ENCODE results near the gene MAN1C1.
A peak's percentile ranks its signal among the peaks of the same experiment; 100 is the strongest.

MAN1C1 gene

GRCh38 chr1:25738499-25738898 is 121.9 kb downstream of the MAN1C1 start:
- no peak for DNase-seq (ENCODE audit: low read depth)
- TF ChIP-seq CTCF (IDR thresholded peaks at IDR 0.05; ENCODE audit: low read depth, low read length) (no peak), POLR2A (IDR thresholded peaks at IDR 0.05; ENCODE audit: extremely low read depth, insufficient read length) (no peak), MYC (IDR thresholded peaks at IDR 0.05; ENCODE audit: low read depth, low read length) (no peak), MAX (IDR thresholded peaks at IDR 0.05; ENCODE audit: low read depth, low read length) (no peak)

GRCh38 chr1:25739341-25739740 is 122.8 kb downstream of the MAN1C1 start:
- DNase-seq (ENCODE audit: low read depth) = no peak
- no peak for TF ChIP-seq MAX (IDR thresholded peaks at IDR 0.05; ENCODE audit: low read depth, low read length)
- no peak for TF ChIP-seq CTCF (IDR thresholded peaks at IDR 0.05; ENCODE audit: low read depth, low read length)
- no peak for TF ChIP-seq MYC (IDR thresholded peaks at IDR 0.05; ENCODE audit: low read depth, low read length)
- TF ChIP-seq POLR2A (IDR thresholded peaks at IDR 0.05; ENCODE audit: extremely low read depth, insufficient read length) = no peak
- H3K4me3 ChIP-seq (ENCODE audit: low read depth, low read length) = no peak overlapping the region

More at GRCh38 chr1:25738499-25738898, 121.9 kb downstream of the MAN1C1 start:
- no peak overlapping the region for H3K4me3 ChIP-seq (ENCODE audit: low read depth, low read length)

GRCh38 chr1:25740071-25740470 is 123.5 kb downstream of the MAN1C1 start:
- H3K4me3 ChIP-seq (ENCODE audit: low read depth, low read length) = no peak overlapping the region
- TF ChIP-seq CTCF (IDR thresholded peaks at IDR 0.05; ENCODE audit: low read depth, low read length) (no peak), MAX (IDR thresholded peaks at IDR 0.05; ENCODE audit: low read depth, low read length) (no peak), MYC (IDR thresholded peaks at IDR 0.05; ENCODE audit: low read depth, low read length) (no peak), POLR2A (IDR thresholded peaks at IDR 0.05; ENCODE audit: extremely low read depth, insufficient read length) (no peak)
- no peak for DNase-seq (ENCODE audit: low read depth)

- H3K4me3 ChIP-seq (ENCODE audit: low read depth, low read length) = no peak overlapping the region
- no peak for DNase-seq (ENCODE audit: low read depth)
- TF ChIP-seq POLR2A (IDR thresholded peaks at IDR 0.05; ENCODE audit: extremely low read depth, insufficient read length) (no peak), CTCF (IDR thresholded peaks at IDR 0.05; ENCODE audit: low read depth, low read length) (no peak), MAX (IDR thresholded peaks at IDR 0.05; ENCODE audit: low read depth, low read length) (no peak), MYC (IDR thresholded peaks at IDR 0.05; ENCODE audit: low read depth, low read length) (no peak)
These were observed 125.7 kb downstream of the MAN1C1 start for GRCh38 chr1:25742316-25742715.

- TF ChIP-seq MAX (IDR thresholded peaks at IDR 0.05; ENCODE audit: low read depth, low read length) (no peak), MYC (IDR thresholded peaks at IDR 0.05; ENCODE audit: low read depth, low read length) (no peak)
- H3K4me3 ChIP-seq (ENCODE audit: low read depth, low read length) = no peak overlapping the region
- peak; percentile 39 for DNase-seq (ENCODE audit: low read depth)
These were observed 126.9 kb downstream of the MAN1C1 start for GRCh38 chr1:25743164-25744139.

GRCh38 chr1:25744140-25744581 is 127.6 kb downstream of the MAN1C1 start:
- no peak for DNase-seq (ENCODE audit: low read depth)
- H3K4me3 ChIP-seq (ENCODE audit: low read depth, low read length) = no peak overlapping the region
- TF ChIP-seq MAX (IDR thresholded peaks at IDR 0.05; ENCODE audit: low read depth, low read length) = no peak
- TF ChIP-seq POLR2A (IDR thresholded peaks at IDR 0.05; ENCODE audit: extremely low read depth, insufficient read length) = no peak
- no peak for TF ChIP-seq CTCF (IDR thresholded peaks at IDR 0.05; ENCODE audit: low read depth, low read length)
- TF ChIP-seq MYC (IDR thresholded peaks at IDR 0.05; ENCODE audit: low read depth, low read length) = no peak

Data from NB4 (cell line).